Hindlimb muscle (tissue), 1 donor: ENCODE results near the gene ZBTB11. TPM values are rescaled to one million over a fixed set of nuclear protein-coding genes. Genes with fewer than 3 reads are reported as not detected.
"Not testable (repeated sequence)": the region's sequence is repeated elsewhere in the genome, so short reads cannot be mapped to it uniquely, and the experiment has no call there.

Experiments used
- DNase-seq: peaks from one replicate; pipeline ENCODE4 v3.0.0-alpha.2; 2013
- polyA plus RNA-seq: library from polyadenylated mRNA; unstranded; fragments of 120-200 nt; gene quantifications from one replicate; pipeline ENCODE4 v1.2.1, GENCODE V29; 2013; ENCODE audit not compliant: insufficient read length

ZBTB11 gene
- polyA plus RNA-seq, 1 donor, result 14.1 TPM

DNA sequence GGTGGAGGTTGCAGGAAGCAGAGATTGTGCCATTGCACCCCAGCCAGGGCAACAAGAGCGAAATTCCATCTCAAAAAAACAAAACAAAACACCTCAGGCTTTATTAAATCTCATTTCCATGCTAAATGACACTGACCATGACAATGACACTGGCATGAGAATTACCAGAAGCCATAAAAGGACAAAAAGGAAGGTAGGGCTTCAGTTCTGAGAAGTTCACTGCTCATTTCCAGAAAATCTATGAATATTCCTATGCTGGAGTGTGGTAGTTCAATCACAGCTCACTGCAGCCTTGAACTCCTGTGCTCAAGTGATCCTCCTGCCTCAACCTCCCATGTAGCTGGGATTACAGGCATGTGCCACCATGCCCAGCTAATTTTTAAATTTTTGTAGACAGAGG, 58.2 kb downstream of the ZBTB11 start:
- DNase-seq, result no peak

DNA sequence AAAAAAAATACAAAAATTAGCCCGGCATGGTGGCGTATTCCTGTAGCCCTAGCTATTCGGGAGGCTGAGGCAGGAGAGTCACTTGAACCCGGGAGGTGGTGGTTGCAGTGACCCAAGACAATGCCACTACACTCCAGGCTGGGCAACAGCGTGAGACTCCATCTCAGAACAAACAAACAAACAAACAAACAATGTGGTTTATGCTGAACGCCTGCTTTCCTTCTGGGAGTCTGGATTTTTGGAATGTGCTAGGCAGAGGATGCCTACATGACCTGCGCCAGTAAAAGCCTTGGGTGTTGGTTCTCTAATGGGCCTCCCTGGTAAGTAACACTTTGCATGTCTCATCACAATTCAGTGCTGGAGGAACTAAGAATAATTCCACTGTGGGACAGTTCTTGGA, 59.5 kb downstream of the ZBTB11 start:
- DNase-seq, result no peak

DNA sequence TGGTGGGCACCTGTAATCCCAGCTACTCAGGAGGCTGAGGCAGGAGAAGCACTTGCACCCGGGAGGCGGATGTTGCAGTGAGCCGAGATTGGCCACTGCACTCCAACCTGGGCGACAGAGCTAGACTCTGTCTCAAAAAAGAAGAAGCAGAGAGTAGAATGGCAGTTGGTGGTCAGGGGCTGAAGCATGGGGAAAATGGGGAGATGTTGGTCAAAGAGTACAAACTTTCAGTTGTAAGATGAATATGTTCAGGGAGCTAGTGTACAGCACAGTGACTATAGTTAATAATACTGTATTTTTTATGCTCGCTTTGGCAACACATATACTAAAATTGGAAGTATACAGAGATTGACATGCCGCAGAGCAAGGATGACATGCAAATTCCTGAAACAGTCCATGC, 61.4 kb downstream of the ZBTB11 start:
- no peak for DNase-seq

DNA sequence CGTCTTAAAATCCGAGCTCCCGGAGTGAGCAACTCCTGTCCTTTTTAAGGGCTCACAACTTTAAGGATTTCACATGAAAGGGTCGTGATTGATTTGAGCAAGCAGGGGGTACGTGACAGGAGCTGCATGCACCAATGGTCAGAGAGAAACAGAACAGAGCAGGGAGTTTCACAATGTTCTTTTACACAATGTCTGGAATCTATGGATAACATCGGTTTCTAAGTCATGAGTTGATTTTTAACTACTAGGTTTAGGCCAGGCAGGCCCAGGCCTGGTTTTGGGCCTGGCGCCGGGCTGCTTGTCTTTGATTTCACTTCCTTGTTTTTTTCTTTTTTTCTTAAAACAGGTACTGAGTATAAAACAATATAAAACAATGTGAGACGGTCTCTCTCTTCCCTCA, 63.9 kb downstream of the ZBTB11 start:
- not testable (repeated sequence) for DNase-seq

DNA sequence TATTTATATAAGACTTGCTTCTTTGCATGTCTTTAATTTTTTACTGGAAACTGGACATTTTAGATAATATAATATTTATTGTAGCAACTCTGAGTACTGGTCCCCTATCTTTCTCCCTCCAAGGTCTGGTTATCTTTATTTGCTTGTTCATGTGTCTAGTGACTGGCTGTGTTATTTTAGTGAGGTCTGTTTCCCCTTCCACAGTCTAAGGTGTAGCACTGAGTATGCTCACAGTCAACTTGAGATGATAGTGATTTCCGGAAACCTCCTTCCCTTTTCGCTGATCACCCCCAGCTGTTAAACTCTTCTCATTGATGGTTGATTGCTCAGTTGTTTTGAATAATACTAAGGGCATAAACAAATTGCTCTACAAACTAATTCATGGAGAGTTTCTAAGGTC, 65.9 kb downstream of the ZBTB11 start:
- no peak for DNase-seq

DNA sequence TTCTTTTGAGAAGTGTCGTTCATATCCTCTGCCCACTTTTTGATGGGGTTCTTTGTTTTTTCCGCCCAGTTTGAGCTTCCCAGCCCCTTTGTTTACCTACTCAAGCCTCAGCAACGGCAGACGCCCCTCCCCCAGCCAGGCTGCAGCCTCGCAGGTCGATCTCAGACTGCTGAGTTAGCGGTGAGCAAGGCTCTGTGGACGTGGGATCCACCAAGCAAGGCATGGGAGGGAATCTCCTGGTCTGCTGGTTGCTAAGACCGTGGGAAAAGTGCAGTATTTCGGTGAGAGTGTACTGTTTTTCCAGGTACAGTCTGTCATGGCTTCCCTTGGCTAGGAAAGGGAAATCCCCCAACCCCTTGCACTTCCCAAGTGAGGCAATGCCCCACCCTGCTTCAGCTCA, 71.5 kb downstream of the ZBTB11 start:
- DNase-seq, result not testable (repeated sequence)

DNA sequence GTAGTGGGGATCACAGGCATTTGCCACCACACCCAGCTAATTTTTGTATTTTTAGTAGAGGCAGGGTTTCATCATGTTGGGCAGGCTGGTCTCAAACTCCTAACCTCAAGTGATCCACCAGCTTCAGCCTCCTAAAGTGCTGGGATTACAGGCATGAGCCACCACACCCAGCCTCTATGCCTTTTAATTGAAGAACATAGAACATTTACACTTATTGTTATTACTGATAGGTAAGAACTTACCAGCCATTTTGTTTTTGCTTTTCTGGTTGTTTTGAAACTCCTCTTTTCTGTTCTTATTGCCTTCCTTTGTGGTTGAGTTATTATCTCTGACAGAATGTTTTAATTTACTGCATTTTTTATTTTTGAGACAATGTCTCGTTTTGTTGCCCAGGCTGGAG, 73.7 kb downstream of the ZBTB11 start:
- no peak for DNase-seq

DNA sequence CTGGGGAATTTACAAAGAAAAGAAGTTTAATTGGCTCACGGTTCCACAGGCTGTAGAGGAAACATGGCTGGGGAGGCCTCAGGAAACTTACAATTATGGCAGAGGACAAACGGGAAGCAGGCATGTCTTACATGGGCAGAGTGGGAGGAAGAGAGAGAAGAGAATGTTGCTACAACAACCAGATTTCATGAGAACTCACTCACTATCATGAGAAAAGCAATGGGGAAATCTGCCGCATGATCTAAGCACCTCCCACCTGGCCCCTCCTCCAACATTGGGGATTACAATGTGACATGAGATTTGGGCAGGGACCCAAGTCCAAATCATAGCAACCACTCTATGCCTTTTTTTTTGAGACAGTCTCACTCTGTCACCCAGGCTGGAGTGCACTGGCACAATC, 74.2 kb downstream of the ZBTB11 start:
- DNase-seq, result no peak

Other genes starting within 250 kb of the ZBTB11 start
- 35.5 TPM for gene SENP7, start 163.9 kb downstream of the ZBTB11 start, polyA plus RNA-seq
- 18.0 TPM for gene TRMT10C, start 115.3 kb downstream of the ZBTB11 start, polyA plus RNA-seq
- gene PCNP, start 103.0 kb downstream of the ZBTB11 start, polyA plus RNA-seq, result 110 TPM
- 2,011 TPM for gene RPL24, start 9.6 kb upstream of the ZBTB11 start, polyA plus RNA-seq
- gene CEP97, start 47.5 kb upstream of the ZBTB11 start, polyA plus RNA-seq, result 12.4 TPM
- 18.5 TPM for gene NXPE3, start 102.1 kb upstream of the ZBTB11 start, polyA plus RNA-seq
- gene NFKBIZ, start 172.4 kb upstream of the ZBTB11 start, polyA plus RNA-seq, result 2.8 TPM